OCI-LY1 (cell line): Measurements from ENCODE around the gene UQCR10.

Experiments used
- EZH2 ChIP-seq: fragments of 200-600 bp; sonication (generic), shearing (Covaris generic); IDR thresholded peaks from 2 replicates; pipeline ENCODE4 v1.8.0; 2017; ENCODE audit warnings: borderline replicate concordance, mixed run types, mild to moderate bottlenecking, antibody characterized with exemption, low read length, moderate library complexity, mixed read lengths
- TF ChIP-seq, protein P1 (sequence below): fragments of 200-600 bp; sonication (generic), shearing (Covaris generic); IDR thresholded peaks from 2 replicates; pipeline ENCODE4 v1.5.1; 2017; ENCODE audit warnings: mild to moderate bottlenecking, antibody characterized with exemption, low read length, moderate library complexity, mixed read lengths

DNA sequence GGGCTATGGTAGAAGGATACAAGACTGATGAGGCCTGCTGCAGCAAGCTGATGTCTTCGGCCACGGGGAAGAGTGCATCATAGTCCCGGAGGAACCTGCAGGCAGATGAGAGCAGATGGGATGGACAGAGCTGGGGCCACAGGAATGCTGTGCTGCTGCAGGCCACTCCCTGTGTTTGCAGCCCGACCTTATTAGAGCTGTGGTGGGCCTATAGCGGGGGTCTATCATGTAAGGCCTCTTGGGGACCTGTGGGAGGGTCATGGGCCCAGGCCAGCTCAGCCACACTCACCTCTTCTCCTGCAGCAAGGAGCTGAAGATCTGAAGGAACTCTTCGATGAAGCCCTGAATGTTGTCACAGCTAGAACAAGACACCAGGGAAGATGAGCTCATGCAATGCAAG, 39.0 kb downstream of the UQCR10 start:
- TF ChIP-seq, protein P1, sequence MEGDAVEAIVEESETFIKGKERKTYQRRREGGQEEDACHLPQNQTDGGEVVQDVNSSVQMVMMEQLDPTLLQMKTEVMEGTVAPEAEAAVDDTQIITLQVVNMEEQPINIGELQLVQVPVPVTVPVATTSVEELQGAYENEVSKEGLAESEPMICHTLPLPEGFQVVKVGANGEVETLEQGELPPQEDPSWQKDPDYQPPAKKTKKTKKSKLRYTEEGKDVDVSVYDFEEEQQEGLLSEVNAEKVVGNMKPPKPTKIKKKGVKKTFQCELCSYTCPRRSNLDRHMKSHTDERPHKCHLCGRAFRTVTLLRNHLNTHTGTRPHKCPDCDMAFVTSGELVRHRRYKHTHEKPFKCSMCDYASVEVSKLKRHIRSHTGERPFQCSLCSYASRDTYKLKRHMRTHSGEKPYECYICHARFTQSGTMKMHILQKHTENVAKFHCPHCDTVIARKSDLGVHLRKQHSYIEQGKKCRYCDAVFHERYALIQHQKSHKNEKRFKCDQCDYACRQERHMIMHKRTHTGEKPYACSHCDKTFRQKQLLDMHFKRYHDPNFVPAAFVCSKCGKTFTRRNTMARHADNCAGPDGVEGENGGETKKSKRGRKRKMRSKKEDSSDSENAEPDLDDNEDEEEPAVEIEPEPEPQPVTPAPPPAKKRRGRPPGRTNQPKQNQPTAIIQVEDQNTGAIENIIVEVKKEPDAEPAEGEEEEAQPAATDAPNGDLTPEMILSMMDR = no peak
- no peak for TF ChIP-seq EZH2
